Jurkat, Clone E6-1 (cell line): ENCODE data around the gene FOXN4.

Experiments
- DNase-seq: peaks from one replicate; pipeline ENCODE4 v3.0.0-alpha.2; 2011; ENCODE audit warnings: low read depth, low spot score
- H3K4me3 ChIP-seq: 2 replicates; pipeline ENCODE4 v1.5.1; 2011; ENCODE audit warnings: mild to moderate bottlenecking, low read length, control low read depth, moderate library complexity

The FOXN4 gene

DNA sequence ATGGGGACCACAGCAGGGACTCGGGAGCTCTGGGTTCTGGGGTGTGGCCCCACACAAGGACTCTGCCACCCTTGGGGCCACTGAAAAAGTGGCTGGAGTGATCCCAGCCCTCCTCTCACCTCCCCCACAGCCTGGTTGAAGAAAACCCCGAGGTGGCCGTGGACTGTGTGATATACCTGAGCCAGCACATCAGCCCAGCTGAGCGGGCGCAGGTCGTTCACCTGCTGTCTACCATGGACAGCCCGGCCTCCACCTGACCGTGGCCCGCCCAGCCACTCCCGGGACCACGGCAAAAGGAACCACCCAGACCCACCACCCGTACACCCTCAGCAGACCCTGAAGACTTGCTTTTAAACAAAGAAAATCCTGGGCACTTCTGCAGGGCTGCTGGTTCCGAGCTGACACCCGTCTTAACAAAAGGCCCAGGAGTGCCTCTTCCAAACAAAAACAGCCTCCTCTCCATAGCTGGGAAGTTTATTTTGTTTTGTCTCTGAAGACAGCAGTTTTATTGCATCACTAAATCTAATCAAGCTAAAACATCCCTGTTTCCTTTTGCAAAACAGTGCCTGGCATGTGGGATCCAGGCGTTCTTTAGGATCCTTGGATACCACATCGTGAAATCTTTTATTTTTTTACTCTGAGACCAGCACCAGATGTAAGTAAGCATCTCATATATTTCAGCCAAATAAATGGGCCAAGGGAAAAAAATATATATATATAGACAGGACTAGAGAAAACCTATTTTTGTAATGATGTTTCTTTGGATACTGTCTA, 42.8 kb downstream of the FOXN4 start:
- no peak overlapping the region for H3K4me3 ChIP-seq
- DNase-seq: no peak

DNA sequence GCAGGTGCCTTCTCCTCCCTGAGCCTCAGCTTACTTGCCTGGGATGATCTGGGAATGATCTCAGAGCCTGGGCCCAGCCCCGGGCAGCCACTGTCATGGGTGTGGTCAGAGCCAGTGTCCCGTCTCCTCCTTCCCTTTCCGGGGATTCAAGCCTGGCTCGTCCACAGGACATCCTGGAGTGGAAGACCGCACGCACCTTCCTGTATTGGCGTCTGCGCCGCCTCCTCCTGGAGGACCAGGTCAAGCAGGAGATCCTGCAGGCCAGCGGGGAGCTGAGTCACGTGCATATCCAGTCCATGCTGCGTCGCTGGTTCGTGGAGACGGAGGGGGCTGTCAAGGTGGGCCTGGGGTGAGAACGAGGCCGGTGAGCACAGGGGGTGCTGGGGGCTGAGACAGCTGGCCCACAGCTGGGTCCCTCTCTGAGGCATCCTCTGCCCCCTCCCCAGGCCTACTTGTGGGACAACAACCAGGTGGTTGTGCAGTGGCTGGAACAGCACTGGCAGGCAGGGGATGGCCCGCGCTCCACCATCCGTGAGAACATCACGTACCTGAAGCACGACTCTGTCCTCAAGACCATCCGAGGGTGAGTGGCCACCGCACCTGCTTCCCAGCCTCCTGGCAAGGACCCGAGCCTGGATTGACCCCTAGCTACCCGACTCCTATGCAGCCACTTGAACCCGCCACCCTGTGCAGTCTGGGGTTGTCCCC, 44.0 kb downstream of the FOXN4 start:
- no peak for DNase-seq
- no peak overlapping the region for H3K4me3 ChIP-seq

DNA sequence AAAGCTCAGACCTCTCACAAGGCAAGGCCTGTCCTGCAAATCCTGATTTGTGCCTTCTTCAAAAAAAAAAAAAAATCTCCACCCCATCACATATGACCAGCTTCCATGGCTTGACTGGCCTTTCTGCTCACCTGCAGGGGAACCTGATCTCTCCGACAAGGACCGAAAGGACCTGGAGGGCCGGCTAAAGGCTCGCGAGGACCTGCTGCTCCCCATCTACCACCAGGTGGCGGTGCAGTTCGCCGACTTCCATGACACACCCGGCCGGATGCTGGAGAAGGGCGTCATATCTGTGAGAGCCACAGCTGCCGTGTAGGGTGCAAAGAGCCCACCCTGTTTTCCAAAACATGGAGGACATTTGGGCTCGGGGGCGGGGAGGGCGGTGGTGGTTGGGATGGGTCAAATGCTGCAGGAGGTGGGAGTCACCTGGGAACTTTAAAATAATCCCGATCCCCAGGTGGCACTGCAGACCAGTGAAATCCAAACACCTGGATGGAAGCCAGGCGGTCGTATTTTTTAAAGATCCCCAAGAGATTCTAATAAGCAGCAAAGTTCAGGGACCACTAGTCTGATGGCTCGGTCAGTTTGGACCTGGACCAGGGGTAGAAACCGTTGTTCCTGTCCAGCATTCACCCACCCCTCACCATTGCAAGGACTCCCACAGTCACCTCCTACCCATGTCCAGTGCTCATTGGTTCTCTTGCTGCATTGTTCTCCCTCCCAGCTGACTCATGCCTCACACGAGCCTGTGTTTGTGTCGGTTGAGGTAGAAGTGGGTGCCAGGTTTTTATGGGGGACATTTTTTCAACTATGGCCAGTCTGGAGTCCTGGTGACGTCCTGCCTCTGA, 44.8 kb downstream of the FOXN4 start:
- peak; percentile 64 for DNase-seq
- H3K4me3 ChIP-seq: no peak overlapping the region

DNA sequence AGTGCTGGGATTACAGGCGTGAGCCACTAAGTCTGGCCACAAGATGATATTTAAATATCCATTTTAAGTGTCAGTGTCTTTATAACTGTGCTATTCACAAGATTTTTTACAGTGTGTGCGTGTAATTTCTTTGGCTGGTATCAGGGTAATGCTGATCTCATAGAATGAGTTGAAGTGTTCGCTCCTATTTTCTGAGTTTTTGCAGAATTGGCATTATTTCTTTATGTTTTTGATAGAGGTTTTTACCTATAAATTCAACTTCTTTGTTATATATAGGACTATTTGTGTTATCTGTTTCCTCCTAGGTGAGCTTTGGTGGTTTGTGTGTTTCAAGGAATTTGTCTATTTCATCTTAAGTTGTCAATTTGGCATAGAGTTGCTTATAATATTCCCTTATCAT, 45.6 kb downstream of the FOXN4 start:
- H3K4me3 ChIP-seq: no peak overlapping the region
- DNase-seq: no peak

- no peak for DNase-seq
- H3K4me3 ChIP-seq: no peak overlapping the region
Measured at GRCh38 chr12:109261939-109262338, 47.1 kb downstream of the FOXN4 start.

GRCh38 chr12:109261087-109261486, 48.0 kb downstream of the FOXN4 start:
- no peak for DNase-seq

GRCh38 chr12:109259545-109259895, 49.6 kb downstream of the FOXN4 start:
- no peak for DNase-seq
- H3K4me3 ChIP-seq: no peak overlapping the region

More at GRCh38 chr12:109261087-109261486, 48.0 kb downstream of the FOXN4 start:
- no peak overlapping the region for H3K4me3 ChIP-seq

DNA sequence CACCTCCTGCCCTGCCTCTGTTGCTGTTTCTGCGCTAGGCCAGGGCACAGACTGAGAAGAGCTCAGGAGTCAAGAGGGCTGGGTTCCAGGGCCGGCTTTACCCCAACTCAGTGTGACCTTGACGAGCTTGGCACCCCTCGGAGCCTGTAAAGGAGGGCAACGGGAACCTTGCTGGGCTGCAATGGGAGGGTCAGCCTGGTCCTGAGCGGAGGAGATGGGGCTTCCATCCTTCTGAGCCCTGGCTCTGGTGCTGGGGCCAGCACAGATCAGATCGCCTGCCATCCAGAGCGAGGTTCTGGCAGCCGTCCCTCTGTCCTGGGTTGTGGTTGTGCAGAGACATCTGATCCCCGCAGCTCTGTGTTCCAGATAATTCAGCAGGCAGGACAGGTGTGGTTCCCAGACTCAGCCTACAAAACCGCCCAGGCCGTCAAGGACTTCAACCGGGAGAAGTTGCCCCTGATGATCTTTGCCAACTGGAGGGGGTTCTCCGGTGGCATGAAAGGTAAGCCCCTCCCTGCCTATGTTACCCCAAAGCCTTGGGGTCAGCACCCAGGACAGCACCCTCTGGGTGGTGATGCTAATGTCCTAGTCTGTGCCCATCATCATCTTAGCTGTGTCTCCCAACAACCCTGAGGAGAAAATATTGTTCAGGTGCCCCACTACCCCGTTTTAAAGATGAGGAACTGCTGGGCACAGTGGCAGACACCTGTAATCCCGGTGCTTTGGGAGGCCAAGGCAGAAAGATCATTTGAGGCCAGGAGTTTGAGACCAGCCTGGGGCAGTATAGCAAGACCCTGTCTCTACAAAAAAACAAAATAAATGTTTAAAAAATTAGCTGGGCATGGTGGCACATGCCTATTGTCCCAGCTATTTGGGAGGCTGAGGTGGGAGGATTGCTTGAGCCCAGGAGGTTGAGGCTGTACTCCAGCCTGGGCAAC, 50.2 kb downstream of the FOXN4 start:
- DNase-seq: no peak
- H3K4me3 ChIP-seq: no peak overlapping the region

DNA sequence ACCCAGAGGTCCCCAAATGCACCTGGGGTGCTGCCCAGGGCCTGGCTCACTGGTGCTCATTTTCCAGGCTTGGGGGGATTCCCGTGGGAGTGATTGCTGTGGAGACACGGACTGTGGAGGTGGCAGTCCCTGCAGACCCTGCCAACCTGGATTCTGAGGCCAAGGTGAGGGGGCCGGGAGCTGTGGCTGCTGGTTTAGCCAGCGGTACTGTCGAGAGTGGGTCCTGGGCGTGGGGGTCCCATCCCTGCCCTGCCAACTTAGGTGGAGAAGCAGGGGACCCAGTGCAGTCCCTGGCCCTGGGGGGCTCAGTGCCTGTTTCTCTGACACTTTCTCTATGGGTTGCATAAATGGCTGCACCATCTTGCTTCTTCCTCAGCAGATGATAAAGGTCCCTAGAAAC, 50.9 kb downstream of the FOXN4 start:
- no peak overlapping the region for H3K4me3 ChIP-seq
- DNase-seq: no peak

- DNase-seq: no peak
- H3K4me3 ChIP-seq: no peak overlapping the region
Measured at GRCh38 chr12:109256011-109256410, 53.1 kb downstream of the FOXN4 start.

GRCh38 chr12:109255377-109255776, 53.7 kb downstream of the FOXN4 start:
- no peak overlapping the region for H3K4me3 ChIP-seq
- DNase-seq: no peak

GRCh38 chr12:109253913-109254544, 55.1 kb downstream of the FOXN4 start:
- no peak for DNase-seq

GRCh38 chr12:109252799-109253198, 56.3 kb downstream of the FOXN4 start:
- H3K4me3 ChIP-seq: no peak overlapping the region
- DNase-seq: no peak

More at GRCh38 chr12:109253913-109254544, 55.1 kb downstream of the FOXN4 start:
- no peak overlapping the region for H3K4me3 ChIP-seq

- H3K4me3 ChIP-seq: no peak overlapping the region
- peak; percentile 40 for DNase-seq
Measured at GRCh38 chr12:109250523-109250922, 58.6 kb downstream of the FOXN4 start.

DNA sequence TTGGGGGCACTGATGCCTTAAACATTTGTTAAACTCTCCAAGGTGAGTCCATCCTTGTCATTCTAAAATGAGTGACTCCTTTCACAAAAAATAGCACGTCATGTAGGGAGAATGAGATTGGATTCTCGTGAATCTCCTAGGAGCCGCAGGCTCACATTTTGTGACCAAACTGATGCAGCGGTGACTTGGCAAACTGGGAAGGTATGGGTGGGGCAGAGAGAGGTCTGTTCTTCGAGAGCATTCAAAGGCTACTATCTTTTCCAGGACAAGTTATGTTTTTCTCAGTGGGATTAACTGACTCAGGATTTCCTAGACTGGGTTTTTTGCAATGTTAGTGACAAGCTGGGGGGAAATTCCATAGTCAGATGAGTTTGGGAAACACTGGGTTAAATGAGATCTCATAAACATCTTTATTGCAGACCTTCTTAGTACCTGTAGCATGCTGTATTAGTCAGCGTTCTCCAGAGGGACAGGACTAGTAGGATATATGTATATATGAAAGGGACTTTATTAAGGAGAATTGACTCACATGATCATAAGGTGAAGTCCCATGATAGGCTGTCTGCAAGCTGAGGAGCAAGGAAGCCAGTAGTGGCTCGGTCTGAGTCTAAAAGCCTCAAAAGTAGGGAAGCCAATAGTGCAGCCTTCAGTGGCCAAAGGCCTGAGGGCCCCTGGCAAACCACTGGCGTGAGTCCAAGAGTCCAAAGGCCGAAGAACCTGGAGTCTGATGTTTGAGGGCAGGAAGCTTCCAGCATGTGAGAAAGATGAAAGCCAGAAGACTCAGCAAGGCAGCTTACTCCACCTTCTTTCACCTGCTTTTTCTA, 61.0 kb downstream of the FOXN4 start:
- H3K4me3 ChIP-seq: no peak overlapping the region
- DNase-seq: no peak

- no peak for DNase-seq
Measured at GRCh38 chr12:109246221-109246620, 62.9 kb downstream of the FOXN4 start.

DNA sequence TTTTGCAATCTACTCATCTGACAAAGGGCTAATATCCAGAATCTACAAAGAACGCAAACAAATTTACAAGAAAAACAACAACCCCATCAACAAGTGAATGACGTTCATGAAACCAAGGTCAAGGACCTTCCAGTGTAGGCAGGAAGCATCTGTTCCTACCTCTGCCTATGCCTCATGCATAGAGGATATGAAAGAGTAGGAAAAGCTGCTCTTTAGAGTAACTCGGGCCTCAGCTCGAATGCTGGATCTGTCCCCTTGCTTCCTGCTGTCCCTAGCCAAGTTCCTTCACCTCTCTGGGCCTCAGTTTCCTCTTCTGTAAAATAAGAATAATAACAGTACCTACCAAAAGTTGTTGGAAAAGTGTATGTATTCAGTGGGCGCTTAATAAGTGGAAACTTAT, 65.0 kb downstream of the FOXN4 start:
- DNase-seq: no peak
- H3K4me3 ChIP-seq: no peak overlapping the region

More at GRCh38 chr12:109246221-109246620, 62.9 kb downstream of the FOXN4 start:
- no peak overlapping the region for H3K4me3 ChIP-seq

DNA sequence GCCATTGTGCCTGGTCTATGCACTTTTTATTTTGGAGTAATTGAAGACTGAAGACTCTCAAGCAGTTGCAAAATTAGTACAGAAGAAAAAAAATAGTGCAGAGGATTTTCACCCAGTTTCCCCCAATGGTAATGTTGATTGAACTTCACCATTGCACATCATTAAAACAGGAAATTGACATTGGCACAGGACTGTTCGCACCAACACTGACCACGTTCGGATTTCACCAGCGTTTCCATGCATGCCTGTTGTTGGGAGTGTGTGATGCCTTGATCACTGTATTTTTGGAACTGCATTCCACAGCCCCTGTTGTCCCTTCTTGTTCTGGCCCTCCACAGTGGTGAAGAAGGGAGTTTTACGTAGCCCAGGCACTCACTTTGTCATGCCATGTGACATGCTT, 67.1 kb downstream of the FOXN4 start:
- DNase-seq: no peak
- no peak overlapping the region for H3K4me3 ChIP-seq
